Brain microvascular endothelial cell (primary cell): ENCODE data around the gene KCNH1.

ENCODE experiments used
- DNase-seq: peaks from one replicate; pipeline ENCODE4 v3.0.0-alpha.2; 2020
- H3K27ac ChIP-seq: fragments of 250-450 bp; sonication (Bioruptor Pico); 2 replicates; pipeline ENCODE4 v1.5.1; 2020; ENCODE audit warnings: mild to moderate bottlenecking, moderate library complexity
- H3K27me3 ChIP-seq: fragments of 250-450 bp; sonication (Bioruptor Pico); replicated peaks from 2 replicates; pipeline ENCODE4 v1.5.1; 2020; ENCODE audit warnings: mild to moderate bottlenecking
- H3K36me3 ChIP-seq: fragments of 250-450 bp; sonication (Bioruptor Pico); replicated peaks from 2 replicates; pipeline ENCODE4 v1.5.1; 2020; ENCODE audit warnings: mild to moderate bottlenecking
- H3K4me3 ChIP-seq: 2 replicates; pipeline ENCODE4 v1.5.1; 2011; ENCODE audit warnings: low read depth, mild to moderate bottlenecking, control low read depth, low read length, moderate library complexity
- in situ Hi-C: cut with HindIII; loops from 2 replicates; pipeline ENCODE4 v1.10.0; 2017; ENCODE audit warnings: low sequenced_read_pairs, low pct_ligation_motif_present
- TF ChIP-seq, protein P1 (sequence below): IDR thresholded peaks from 2 replicates; pipeline ENCODE4 v1.5.1; 2011; ENCODE audit warnings: low read depth, mild to moderate bottlenecking, moderate library complexity, low read length, control low read depth, inconsistent platforms; ENCODE audit errors: missing control alignments

Gene KCNH1, protein sequence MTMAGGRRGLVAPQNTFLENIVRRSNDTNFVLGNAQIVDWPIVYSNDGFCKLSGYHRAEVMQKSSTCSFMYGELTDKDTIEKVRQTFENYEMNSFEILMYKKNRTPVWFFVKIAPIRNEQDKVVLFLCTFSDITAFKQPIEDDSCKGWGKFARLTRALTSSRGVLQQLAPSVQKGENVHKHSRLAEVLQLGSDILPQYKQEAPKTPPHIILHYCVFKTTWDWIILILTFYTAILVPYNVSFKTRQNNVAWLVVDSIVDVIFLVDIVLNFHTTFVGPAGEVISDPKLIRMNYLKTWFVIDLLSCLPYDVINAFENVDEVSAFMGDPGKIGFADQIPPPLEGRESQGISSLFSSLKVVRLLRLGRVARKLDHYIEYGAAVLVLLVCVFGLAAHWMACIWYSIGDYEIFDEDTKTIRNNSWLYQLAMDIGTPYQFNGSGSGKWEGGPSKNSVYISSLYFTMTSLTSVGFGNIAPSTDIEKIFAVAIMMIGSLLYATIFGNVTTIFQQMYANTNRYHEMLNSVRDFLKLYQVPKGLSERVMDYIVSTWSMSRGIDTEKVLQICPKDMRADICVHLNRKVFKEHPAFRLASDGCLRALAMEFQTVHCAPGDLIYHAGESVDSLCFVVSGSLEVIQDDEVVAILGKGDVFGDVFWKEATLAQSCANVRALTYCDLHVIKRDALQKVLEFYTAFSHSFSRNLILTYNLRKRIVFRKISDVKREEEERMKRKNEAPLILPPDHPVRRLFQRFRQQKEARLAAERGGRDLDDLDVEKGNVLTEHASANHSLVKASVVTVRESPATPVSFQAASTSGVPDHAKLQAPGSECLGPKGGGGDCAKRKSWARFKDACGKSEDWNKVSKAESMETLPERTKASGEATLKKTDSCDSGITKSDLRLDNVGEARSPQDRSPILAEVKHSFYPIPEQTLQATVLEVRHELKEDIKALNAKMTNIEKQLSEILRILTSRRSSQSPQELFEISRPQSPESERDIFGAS

DNA sequence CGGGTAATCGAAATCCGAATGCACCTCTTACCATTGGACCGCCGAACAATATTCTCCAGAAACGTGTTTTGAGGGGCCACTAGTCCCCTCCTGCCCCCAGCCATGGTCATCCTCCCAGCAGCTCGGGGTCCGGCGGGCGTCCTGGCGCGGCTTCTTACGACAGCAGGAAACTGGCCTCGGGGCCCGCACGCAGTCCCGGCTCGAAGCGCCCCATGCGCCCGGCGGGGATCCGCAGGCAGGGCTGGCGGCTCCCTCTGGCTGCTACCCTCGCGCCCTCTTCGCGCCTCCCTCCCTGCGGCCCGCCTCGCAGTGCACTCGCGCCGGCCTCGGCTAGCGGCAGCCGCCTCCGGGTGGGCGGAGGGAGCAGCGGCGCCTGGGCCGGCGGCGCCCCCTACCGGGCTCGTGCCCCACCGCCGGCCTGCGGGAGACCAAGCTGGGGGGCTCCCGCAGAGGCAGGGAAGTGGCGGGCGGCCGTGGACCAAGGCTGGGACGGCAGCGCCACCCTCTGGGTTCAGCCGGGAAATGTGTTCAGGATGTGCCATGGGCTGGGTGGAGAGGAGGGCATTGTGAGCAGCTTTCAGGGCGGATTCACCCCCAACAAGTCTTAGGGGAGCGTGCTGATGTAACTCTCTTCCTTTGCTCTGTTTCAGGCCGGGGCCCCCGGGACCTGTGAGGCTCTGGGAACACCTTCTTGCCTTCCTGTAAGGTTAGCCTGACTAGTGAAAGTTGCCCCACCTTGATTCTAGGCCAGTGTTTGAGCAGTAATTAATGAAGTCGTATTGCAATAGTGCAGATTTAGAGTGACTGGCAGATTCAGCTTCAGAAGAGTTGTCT is at the start of gene KCNH1:
Gene KCNH1, minus strand, starts transcription at position 313 of the 834 bp plus-strand sequence. Its CDS starts 203 bp downstream, at position 110.
- Histone ChIP-seq H3K4me3 (peak within 1 kb of the TSS; percentile 58), H3K27ac (no peak within 1 kb of the TSS), H3K36me3 (no peaks in the 10 kb centered on the region), H3K27me3 (peaks cover 21% of the 10 kb centered on the region)
- TF ChIP-seq, protein P1, sequence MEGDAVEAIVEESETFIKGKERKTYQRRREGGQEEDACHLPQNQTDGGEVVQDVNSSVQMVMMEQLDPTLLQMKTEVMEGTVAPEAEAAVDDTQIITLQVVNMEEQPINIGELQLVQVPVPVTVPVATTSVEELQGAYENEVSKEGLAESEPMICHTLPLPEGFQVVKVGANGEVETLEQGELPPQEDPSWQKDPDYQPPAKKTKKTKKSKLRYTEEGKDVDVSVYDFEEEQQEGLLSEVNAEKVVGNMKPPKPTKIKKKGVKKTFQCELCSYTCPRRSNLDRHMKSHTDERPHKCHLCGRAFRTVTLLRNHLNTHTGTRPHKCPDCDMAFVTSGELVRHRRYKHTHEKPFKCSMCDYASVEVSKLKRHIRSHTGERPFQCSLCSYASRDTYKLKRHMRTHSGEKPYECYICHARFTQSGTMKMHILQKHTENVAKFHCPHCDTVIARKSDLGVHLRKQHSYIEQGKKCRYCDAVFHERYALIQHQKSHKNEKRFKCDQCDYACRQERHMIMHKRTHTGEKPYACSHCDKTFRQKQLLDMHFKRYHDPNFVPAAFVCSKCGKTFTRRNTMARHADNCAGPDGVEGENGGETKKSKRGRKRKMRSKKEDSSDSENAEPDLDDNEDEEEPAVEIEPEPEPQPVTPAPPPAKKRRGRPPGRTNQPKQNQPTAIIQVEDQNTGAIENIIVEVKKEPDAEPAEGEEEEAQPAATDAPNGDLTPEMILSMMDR = peak; percentile 80
- in situ Hi-C loops = no loop called here
- DNase-seq = peak; percentile 69

DNA sequence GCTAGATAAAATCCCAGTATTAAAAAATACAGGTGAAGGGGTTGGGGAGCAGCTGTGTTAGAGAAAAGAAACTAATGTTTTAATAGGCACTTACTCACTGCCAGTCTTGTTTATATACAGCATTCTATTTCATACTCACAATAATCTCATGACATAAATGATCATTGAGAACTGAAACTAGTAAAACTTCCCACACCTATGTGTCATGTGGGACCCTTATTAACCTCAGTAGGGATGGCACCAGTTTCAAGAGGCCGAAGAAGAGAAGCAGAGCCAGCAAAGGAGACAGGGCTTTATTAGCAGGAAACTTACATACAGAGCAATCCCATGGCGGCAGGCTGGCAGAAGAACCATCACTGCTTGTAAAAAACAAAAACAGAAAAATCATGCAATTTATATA is 48.8 kb upstream of the KCNH1 start:
- in situ Hi-C loops = no loop called here
- DNase-seq = no peak

DNA sequence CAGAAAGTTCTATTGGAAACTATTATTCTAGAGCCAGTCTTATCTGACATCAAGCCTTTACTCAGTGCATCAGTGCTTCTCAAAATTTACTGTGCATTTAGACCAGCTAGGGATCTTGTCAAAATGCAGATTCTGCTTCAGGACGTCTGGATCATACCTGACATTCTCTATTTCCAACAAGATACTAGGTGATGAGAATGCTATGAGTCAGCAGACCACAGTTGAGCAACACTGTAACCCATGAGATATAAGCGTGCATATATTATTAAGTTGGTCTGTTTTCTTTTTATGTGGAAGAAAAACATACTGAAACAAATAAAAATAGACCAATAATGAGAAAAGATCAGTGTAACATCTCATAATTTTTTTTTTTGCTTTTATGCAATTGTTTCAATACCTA is 40.4 kb upstream of the KCNH1 start:
- Histone ChIP-seq H3K27me3 (no peaks in the 10 kb centered on the region), H3K36me3 (no peaks in the 10 kb centered on the region), H3K4me3 (no peak overlapping the region), H3K27ac (no peak overlapping the region)
- TF ChIP-seq, protein P1 = no peak
- DNase-seq = no peak
- in situ Hi-C loops = no loop called here

More for the DNA sequence above, 48.8 kb upstream of the KCNH1 start:
- no peaks in the 10 kb centered on the region for H3K36me3 ChIP-seq
- no peaks in the 10 kb centered on the region for H3K27me3 ChIP-seq
- H3K27ac ChIP-seq = no peak overlapping the region
- H3K4me3 ChIP-seq = no peak overlapping the region
- TF ChIP-seq, protein P1 = no peak

DNA sequence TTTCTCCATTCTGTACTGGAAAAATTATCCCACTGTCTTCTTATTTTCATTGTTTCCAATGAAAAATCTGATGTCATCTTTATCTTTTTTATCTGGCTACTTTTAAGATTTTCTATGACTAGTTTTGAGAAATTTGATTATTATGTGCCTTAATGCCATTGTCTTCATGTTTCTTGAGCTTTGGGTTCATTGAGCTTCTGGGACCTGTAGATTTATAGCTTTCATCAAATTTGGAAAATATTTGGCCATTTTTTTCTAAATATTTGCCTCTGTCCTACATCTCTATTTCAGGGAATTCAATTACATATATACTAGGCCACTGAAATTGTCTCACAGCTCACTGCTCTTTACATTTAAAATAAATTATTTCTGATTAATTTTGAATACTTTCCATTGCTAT is 38.7 kb upstream of the KCNH1 start:
- TF ChIP-seq, protein P1 = no peak
- Histone ChIP-seq H3K27me3 (no peaks in the 10 kb centered on the region), H3K36me3 (no peaks in the 10 kb centered on the region)

DNA sequence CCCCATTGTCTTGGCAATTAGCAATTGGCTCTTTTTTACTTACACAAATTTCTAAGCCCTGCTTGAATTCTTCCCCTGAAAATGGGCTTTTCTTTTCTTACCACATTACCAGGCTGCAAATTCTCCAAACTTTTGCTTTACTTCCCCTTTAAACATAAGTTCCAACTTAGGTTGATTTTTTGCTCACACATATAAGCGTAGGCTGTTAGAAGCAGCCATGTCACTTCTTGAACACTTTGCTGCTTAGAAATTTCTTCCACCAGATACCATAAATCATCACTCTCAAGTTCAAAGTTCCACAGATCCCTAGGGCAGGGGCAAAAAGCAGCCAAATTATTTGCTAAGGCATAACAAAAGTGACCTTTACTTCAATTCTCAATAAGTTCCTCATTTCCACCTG is 35.4 kb upstream of the KCNH1 start:
- DNase-seq = no peak
- no peaks in the 10 kb centered on the region for H3K36me3 ChIP-seq
- H3K27ac ChIP-seq = no peak overlapping the region
- in situ Hi-C loops = no loop called here
- TF ChIP-seq, protein P1 = no peak
- H3K27me3 ChIP-seq = no peaks in the 10 kb centered on the region
- no peak overlapping the region for H3K4me3 ChIP-seq

More for the DNA sequence above, 38.7 kb upstream of the KCNH1 start:
- DNase-seq = no peak
- in situ Hi-C loops = no loop called here
- H3K4me3 ChIP-seq = no peak overlapping the region
- H3K27ac ChIP-seq = no peak overlapping the region
